DOHH2 (cell line): Measurements from ENCODE around the gene BTBD1.

Experiments
- H3F3A ChIP-seq: fragments of 200-600 bp; sonication (generic), shearing (Covaris generic); 2 replicates; pipeline ENCODE4 v1.6.0; 2016; ENCODE audit warnings: antibody characterized with exemption, mild to moderate bottlenecking; ENCODE audit not compliant: control insufficient read depth, insufficient read depth
- H3K27ac ChIP-seq: fragments of 200-600 bp; sonication (generic); 2 replicates; pipeline ENCODE4 v1.5.1; 2014; ENCODE audit warnings: low read depth, mild to moderate bottlenecking, low read length, moderate library complexity
- H3K27me3 ChIP-seq: fragments of 200-600 bp; sonication (generic); 2 replicates; pipeline ENCODE4 v1.6.1; 2014; ENCODE audit warnings: mild to moderate bottlenecking, low read length, mixed read lengths; ENCODE audit not compliant: control insufficient read depth
- H3K36me3 ChIP-seq: fragments of 200-600 bp; sonication (generic); 2 replicates; pipeline ENCODE4 v1.6.1; 2014; ENCODE audit warnings: mild to moderate bottlenecking, low read length, moderate library complexity, mixed read lengths; ENCODE audit not compliant: control insufficient read depth
- H3K4me1 ChIP-seq: fragments of 200-600 bp; sonication (generic); 2 replicates; pipeline ENCODE4 v1.6.1; 2014; ENCODE audit warnings: mild to moderate bottlenecking, low read length, mixed read lengths; ENCODE audit not compliant: control insufficient read depth
- H3K4me2 ChIP-seq: fragments of 200-600 bp; sonication (generic); 2 replicates; pipeline ENCODE4 v1.6.0; 2014; ENCODE audit warnings: mild to moderate bottlenecking, low read length, moderate library complexity
- H3K4me3 ChIP-seq: fragments of 200-600 bp; sonication (generic); 2 replicates; pipeline ENCODE4 v1.5.1; 2014; ENCODE audit warnings: mild to moderate bottlenecking, low read length, mixed read lengths
- H3K79me2 ChIP-seq: fragments of 200-600 bp; sonication (generic); 2 replicates; pipeline ENCODE4 v1.6.1; 2014; ENCODE audit warnings: mild to moderate bottlenecking, low read length, mixed read lengths; ENCODE audit not compliant: control insufficient read depth
- H3K9me2 ChIP-seq: fragments of 200-600 bp; sonication (generic); replicated peaks from 2 replicates; pipeline ENCODE4 v1.6.1; 2014; ENCODE audit warnings: mild to moderate bottlenecking, low read length, mixed read lengths; ENCODE audit not compliant: control insufficient read depth
- H3K9me3 ChIP-seq: fragments of 200-600 bp; sonication (generic); 2 replicates; pipeline ENCODE4 v1.6.1; 2014; ENCODE audit warnings: antibody characterized with exemption, low read length, mixed read lengths; ENCODE audit not compliant: control insufficient read depth, insufficient read depth
- H4K20me1 ChIP-seq: fragments of 200-600 bp; sonication (generic); 2 replicates; pipeline ENCODE4 v1.6.0; 2014; ENCODE audit warnings: low read depth, mild to moderate bottlenecking, antibody characterized with exemption, low read length, moderate library complexity; ENCODE audit not compliant: control insufficient read depth, insufficient read depth
- CTCF ChIP-seq: fragments of 200-600 bp; sonication (generic); IDR thresholded peaks from one replicate; pipeline ENCODE4 v1.5.1; 2014; ENCODE audit warnings: antibody characterized with exemption, mild to moderate bottlenecking, low read depth, low read length; ENCODE audit not compliant: poor library complexity, severe bottlenecking
- EZH2phosphoT487 ChIP-seq: fragments of 200-600 bp; sonication (generic); IDR thresholded peaks from 2 replicates; pipeline ENCODE4 v1.6.1; 2017; ENCODE audit warnings: borderline replicate concordance, mild to moderate bottlenecking, antibody characterized with exemption, low read length, moderate library complexity, mixed read lengths

Gene BTBD1

GRCh38 chr15:83068054-83068453 is 1.0 kb upstream of the BTBD1 start:
- H3K4me1 ChIP-seq, result peaks cover 34% of the 10 kb centered on the region
- peaks cover 8% of the 10 kb centered on the region for H3K9me3 ChIP-seq
- peaks cover 11% of the 10 kb centered on the region for H3F3A ChIP-seq
- TF ChIP-seq CTCF (no peak), EZH2phosphoT487 (no peak)
- peak overlapping the region; percentile 82 for H3K4me3 ChIP-seq
- peaks cover 29% of the 10 kb centered on the region for H3K36me3 ChIP-seq
- H4K20me1 ChIP-seq, result peaks cover 24% of the 10 kb centered on the region
- peak overlapping the region; percentile 67 for H3K4me2 ChIP-seq
- H3K27me3 ChIP-seq, result no peaks in the 10 kb centered on the region
- H3K79me2 ChIP-seq, result peaks cover 50% of the 10 kb centered on the region
- H3K27ac ChIP-seq, result peak overlapping the region; percentile 69; the same call in 1 of the 2 replicates
- H3K9me2 ChIP-seq, result no peaks in the 10 kb centered on the region

- Histone ChIP-seq H3K9me3 (peaks cover 8% of the 10 kb centered on the region), H3K79me2 (peaks cover 55% of the 10 kb centered on the region), H3K4me1 (peaks cover 38% of the 10 kb centered on the region), H4K20me1 (peaks cover 29% of the 10 kb centered on the region), H3K4me2 (peak overlapping the region; percentile 67), H3K4me3 (peak overlapping the region; percentile 82), H3F3A (peaks cover 12% of the 10 kb centered on the region), H3K9me2 (no peaks in the 10 kb centered on the region), H3K27ac (peak overlapping the region; percentile 69), H3K27me3 (no peaks in the 10 kb centered on the region), H3K36me3 (peaks cover 34% of the 10 kb centered on the region)
- no peak for TF ChIP-seq CTCF
- TF ChIP-seq EZH2phosphoT487, result no peak
These were observed 548 bp upstream of the BTBD1 start for GRCh38 chr15:83067638-83067962.

- Histone ChIP-seq H3K9me2 (no peaks in the 10 kb centered on the region), H4K20me1 (peaks cover 43% of the 10 kb centered on the region), H3F3A (peaks cover 12% of the 10 kb centered on the region), H3K9me3 (peaks cover 8% of the 10 kb centered on the region), H3K27ac (peak overlapping the region; percentile 69), H3K79me2 (peaks cover 69% of the 10 kb centered on the region), H3K36me3 (peaks cover 48% of the 10 kb centered on the region), H3K27me3 (no peaks in the 10 kb centered on the region), H3K4me3 (peak overlapping the region; percentile 82), H3K4me2 (peak overlapping the region; percentile 67), H3K4me1 (peaks cover 50% of the 10 kb centered on the region)
- TF ChIP-seq EZH2phosphoT487, result no peak
- TF ChIP-seq CTCF, result no peak
These were observed 868 bp downstream of the BTBD1 start for GRCh38 chr15:83066034-83066733.
